ENCODE measurements around the gene CAMK4. TPM values are rescaled to one million over a fixed set of nuclear protein-coding genes. Genes with fewer than 3 reads are reported as not detected.

CAMK4 gene
- total RNA-seq, 1 experiment from 2014 or later: 10.2 TPM

- TF ChIP-seq TCF7L2 (IDR thresholded peaks at IDR 0.05; ENCODE audit: borderline replicate concordance, extremely low read depth, insufficient read depth, insufficient read length) (no peak), CEBPB (IDR thresholded peaks at IDR 0.05; ENCODE audit: low read depth) (no peak), JUND (IDR thresholded peaks at IDR 0.05) (no peak), ZNF274 (IDR thresholded peaks at IDR 0.05; ENCODE audit: low read depth, low read length) (no peak), EGR1 (IDR thresholded peaks at IDR 0.05; ENCODE audit: low read depth) (no peak), SRF (IDR thresholded peaks at IDR 0.05; ENCODE audit: low read depth) (no peak), SIN3A (IDR thresholded peaks at IDR 0.05; ENCODE audit: low read depth) (no peak), REST (IDR thresholded peaks at IDR 0.05; ENCODE audit: low read depth) (no peak), POLR2AphosphoS5 (IDR thresholded peaks at IDR 0.05; ENCODE audit: low read depth, low read length) (no peak), EZH2 (IDR thresholded peaks at IDR 0.05) (no peak), RAD21 (IDR thresholded peaks at IDR 0.05; ENCODE audit: low read depth) (no peak), FOSL1 (IDR thresholded peaks at IDR 0.05; ENCODE audit: low read depth) (no peak), ATF3 (IDR thresholded peaks at IDR 0.05) (no peak)
- Histone ChIP-seq H3K36me3 (ENCODE audit: control insufficient read depth in 1 of 2, insufficient read depth in 2 of 2, low read length in 2 of 2) (no peaks in the 10 kb centered on the region), H3K79me2 (ENCODE audit: insufficient read depth, low read length) (no peaks in the 10 kb centered on the region), H3K4me3 (replicated peaks in 1 of 2; ENCODE audit: low read depth in 1 of 2, low read length in 2 of 2) (no peak overlapping the region), H3K4me2 (ENCODE audit: low read length) (no peak overlapping the region), H3K4me1 (ENCODE audit: control insufficient read depth in 1 of 2, insufficient read depth in 2 of 2, low read length in 2 of 2) (no peaks in the 10 kb centered on the region), H3K9me2 (ENCODE audit: insufficient read depth) (no peaks in the 10 kb centered on the region), H4K20me1 (ENCODE audit: insufficient read depth) (no peaks in the 10 kb centered on the region), H3K9ac (ENCODE audit: low read length) (no peak overlapping the region), H2AFZ (ENCODE audit: low read depth, low read length, poor library complexity, severe bottlenecking) (no peak overlapping the region), H3K9me3 (ENCODE audit: control insufficient read depth in 1 of 2, insufficient read depth in 1 of 2, low read depth in 1 of 2, low read length in 2 of 2) (no peaks in the 10 kb centered on the region), H3K27me3 (ENCODE audit: insufficient read depth, low read length) (no peaks in the 10 kb centered on the region), H3K27ac (ENCODE audit: low read depth, low read length) (no peak overlapping the region)
- intact Hi-C loops (cut with micrococcal nuclease): no loop called here
- CTCF ChIA-PET: no interaction called here
- no TSS peak for BruUV-seq (replicated peaks)
- DNase-seq (ENCODE audit: low read depth, low spot score) (no peak), ATAC-seq (no peak)
- RAD21 ChIA-PET (ENCODE audit: low non-redundant PET in 1 of 2, low total read pairs in 2 of 2, uncharacterized antibody in 2 of 2, unreplicated experiment in 2 of 2): no interaction called here
- POLR2A ChIA-PET: no interaction called here
Observed at GRCh38 chr5:111282798-111283197, 58.6 kb downstream of the CAMK4 start.

Measured in HCT116 (cell line).